ENCODE measurements around the gene GGN. TPM values are rescaled to one million over a fixed set of nuclear protein-coding genes. Genes with fewer than 3 reads are reported as not detected.
A peak's percentile ranks its signal among the peaks of the same experiment; 100 is the strongest.
"Not testable (repeated sequence)": the region's sequence is repeated elsewhere in the genome, so short reads cannot be mapped to it uniquely, and the experiment has no call there.

The GGN gene
- total RNA-seq, 1 donor from 2014 or later, result under 0.01 TPM

GRCh38 chr19:38370299-38370698, 17.5 kb downstream of the GGN start:
- DNase-seq (ENCODE audit: low read depth) (no peak), FAIRE-seq (no peak)
- TF ChIP-seq CTCF (IDR thresholded peaks at IDR 0.05; ENCODE audit: insufficient read depth, low read length, severe bottlenecking), result no peak
- Histone ChIP-seq H3K4me3 (ENCODE audit: low read depth, low read length) (no peak overlapping the region), H3K36me3 (ENCODE audit: control insufficient read depth, insufficient read depth, low read length) (no peaks in the 10 kb centered on the region), H3K27me3 (ENCODE audit: control insufficient read depth, insufficient read depth, low read length) (peaks cover 4% of the 10 kb centered on the region)

GRCh38 chr19:38369584-38369983, 18.2 kb downstream of the GGN start:
- FAIRE-seq, result peak; percentile 66
- Histone ChIP-seq H3K4me3 (ENCODE audit: low read depth, low read length) (no peak overlapping the region), H3K36me3 (ENCODE audit: control insufficient read depth, insufficient read depth, low read length) (no peaks in the 10 kb centered on the region), H3K27me3 (ENCODE audit: control insufficient read depth, insufficient read depth, low read length) (peaks cover 4% of the 10 kb centered on the region)
- no peak for TF ChIP-seq CTCF (IDR thresholded peaks at IDR 0.05; ENCODE audit: insufficient read depth, low read length, severe bottlenecking)
- DNase-seq (ENCODE audit: low read depth), result no peak

- no peak for DNase-seq (ENCODE audit: low read depth)
- no peak overlapping the region for H3K4me3 ChIP-seq (ENCODE audit: low read depth, low read length)
- peaks cover 4% of the 10 kb centered on the region for H3K27me3 ChIP-seq (ENCODE audit: control insufficient read depth, insufficient read depth, low read length)
- no peak for TF ChIP-seq CTCF (IDR thresholded peaks at IDR 0.05; ENCODE audit: insufficient read depth, low read length, severe bottlenecking)
- no peak for FAIRE-seq
- H3K36me3 ChIP-seq (ENCODE audit: control insufficient read depth, insufficient read depth, low read length), result no peaks in the 10 kb centered on the region
Observed at GRCh38 chr19:38367041-38367440, 20.8 kb downstream of the GGN start.

GRCh38 chr19:38362946-38363688, 24.7 kb downstream of the GGN start:
- H3K36me3 ChIP-seq (ENCODE audit: control insufficient read depth, insufficient read depth, low read length); DNase-seq (ENCODE audit: low read depth); H3K4me3 ChIP-seq (ENCODE audit: low read depth, low read length); FAIRE-seq: not testable (repeated sequence)
- peaks cover 16% of the 10 kb centered on the region for H3K27me3 ChIP-seq (ENCODE audit: control insufficient read depth, insufficient read depth, low read length)

GRCh38 chr19:38362076-38362945, 25.5 kb downstream of the GGN start:
- FAIRE-seq (no peak), DNase-seq (ENCODE audit: low read depth) (peak; percentile 63)
- Histone ChIP-seq H3K27me3 (ENCODE audit: control insufficient read depth, insufficient read depth, low read length) (peaks cover 14% of the 10 kb centered on the region), H3K36me3 (ENCODE audit: control insufficient read depth, insufficient read depth, low read length) (no peaks in the 10 kb centered on the region), H3K4me3 (ENCODE audit: low read depth, low read length) (peak overlapping the region; percentile 55)
- no peak for TF ChIP-seq CTCF (IDR thresholded peaks at IDR 0.05; ENCODE audit: insufficient read depth, low read length, severe bottlenecking)

GRCh38 chr19:38361633-38362075, 26.2 kb downstream of the GGN start:
- no peak for FAIRE-seq
- Histone ChIP-seq H3K27me3 (ENCODE audit: control insufficient read depth, insufficient read depth, low read length) (peaks cover 14% of the 10 kb centered on the region), H3K4me3 (ENCODE audit: low read depth, low read length) (peak overlapping the region; percentile 55), H3K36me3 (ENCODE audit: control insufficient read depth, insufficient read depth, low read length) (no peaks in the 10 kb centered on the region)
- peak; percentile 42 for TF ChIP-seq CTCF (IDR thresholded peaks at IDR 0.05; ENCODE audit: insufficient read depth, low read length, severe bottlenecking)
- peak; percentile 71 for DNase-seq (ENCODE audit: low read depth)

All from bronchial epithelial cell (primary cell).